ENCODE results near the gene GRIA4.

- no peak for TF ChIP-seq CTCF (IDR thresholded peaks at IDR 0.05; ENCODE audit: insufficient read depth, low read length, poor library complexity, severe bottlenecking)
- no peak for TF ChIP-seq EZH2phosphoT487 (conservative IDR thresholded peaks at IDR 0.05; ENCODE audit: low read length)
These were observed 319.4 kb downstream of the GRIA4 start for GRCh38 chr11:105929084-105929955.
